Measurements from ENCODE around the gene ABCC6.
"Not testable (repeated sequence)": the region's sequence is repeated elsewhere in the genome, so short reads cannot be mapped to it uniquely, and the experiment has no call there.

DNA sequence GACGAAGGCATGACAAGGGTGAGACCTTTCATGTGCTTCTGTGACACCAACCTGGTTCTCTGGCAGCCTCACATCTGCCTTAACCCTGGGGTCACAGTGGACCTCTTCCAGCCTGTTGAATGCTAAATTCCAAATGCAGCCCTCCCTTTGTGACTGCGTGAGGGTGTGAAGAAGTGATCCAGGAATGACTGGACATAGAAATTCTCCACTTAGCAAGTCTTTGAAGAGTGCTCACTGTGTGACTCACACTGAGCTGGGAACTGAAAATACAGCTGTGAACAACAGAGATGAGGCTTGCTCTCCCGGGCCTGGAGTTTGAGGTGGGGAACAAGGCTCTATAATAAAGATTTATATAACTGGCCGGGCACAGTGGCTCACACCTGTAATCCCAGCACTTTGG lies 23.9 kb downstream of the ABCC6 start:
- TF ChIP-seq POLR2A, POLR2AphosphoS5 (IDR thresholded peaks at IDR 0.05): not testable (repeated sequence)
- TF ChIP-seq, protein P1, sequence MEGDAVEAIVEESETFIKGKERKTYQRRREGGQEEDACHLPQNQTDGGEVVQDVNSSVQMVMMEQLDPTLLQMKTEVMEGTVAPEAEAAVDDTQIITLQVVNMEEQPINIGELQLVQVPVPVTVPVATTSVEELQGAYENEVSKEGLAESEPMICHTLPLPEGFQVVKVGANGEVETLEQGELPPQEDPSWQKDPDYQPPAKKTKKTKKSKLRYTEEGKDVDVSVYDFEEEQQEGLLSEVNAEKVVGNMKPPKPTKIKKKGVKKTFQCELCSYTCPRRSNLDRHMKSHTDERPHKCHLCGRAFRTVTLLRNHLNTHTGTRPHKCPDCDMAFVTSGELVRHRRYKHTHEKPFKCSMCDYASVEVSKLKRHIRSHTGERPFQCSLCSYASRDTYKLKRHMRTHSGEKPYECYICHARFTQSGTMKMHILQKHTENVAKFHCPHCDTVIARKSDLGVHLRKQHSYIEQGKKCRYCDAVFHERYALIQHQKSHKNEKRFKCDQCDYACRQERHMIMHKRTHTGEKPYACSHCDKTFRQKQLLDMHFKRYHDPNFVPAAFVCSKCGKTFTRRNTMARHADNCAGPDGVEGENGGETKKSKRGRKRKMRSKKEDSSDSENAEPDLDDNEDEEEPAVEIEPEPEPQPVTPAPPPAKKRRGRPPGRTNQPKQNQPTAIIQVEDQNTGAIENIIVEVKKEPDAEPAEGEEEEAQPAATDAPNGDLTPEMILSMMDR (IDR thresholded peaks at IDR 0.05 in 8 of 11, conservative IDR thresholded peaks at IDR 0.05 in 3 of 11) = not testable (repeated sequence)

Measured in spleen (tissue), 7 donors.